COLO829 (cell line): Measurements from ENCODE around the gene NUDT16L1.

Experiments
- DNase-seq: peaks from one replicate; pipeline ENCODE4 v3.0.0; 2012; ENCODE audit warnings: low spot score

The NUDT16L1 gene

DNA sequence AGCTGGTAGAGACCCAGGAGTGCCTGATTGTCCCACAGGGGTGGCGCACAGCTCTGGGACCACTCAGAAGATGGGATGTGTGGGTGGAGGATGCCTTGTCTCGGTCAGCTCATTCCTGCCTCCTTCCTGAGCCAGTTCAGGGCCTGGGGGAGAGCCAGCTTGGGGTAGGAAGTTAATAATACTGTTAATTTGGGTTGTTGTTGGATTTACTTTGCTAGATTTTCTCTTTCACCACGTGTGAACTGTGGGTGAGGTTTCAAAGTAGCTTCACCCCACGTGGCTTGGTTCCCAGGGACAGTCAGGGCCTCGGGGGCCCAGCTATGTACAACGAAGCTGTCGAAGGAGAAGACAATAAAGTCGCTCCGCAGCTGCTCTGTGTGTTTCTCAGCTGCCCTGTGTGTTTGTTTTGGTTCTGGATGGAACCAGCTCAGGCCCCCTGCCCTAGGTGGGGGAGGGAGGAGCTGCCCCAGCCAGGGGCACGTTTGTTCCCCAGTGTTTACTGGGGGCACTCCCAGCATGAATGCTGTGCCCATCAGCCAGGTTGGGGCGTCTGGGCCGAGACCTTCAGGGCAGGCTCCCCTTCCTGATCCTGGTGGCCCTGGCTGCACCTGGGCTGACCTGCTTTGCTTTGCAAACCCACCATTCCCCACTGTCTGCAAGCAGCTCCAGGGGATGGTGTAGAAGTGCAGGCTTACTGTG lies 2.3 kb downstream of the NUDT16L1 start:
- DNase-seq: no peak

DNA sequence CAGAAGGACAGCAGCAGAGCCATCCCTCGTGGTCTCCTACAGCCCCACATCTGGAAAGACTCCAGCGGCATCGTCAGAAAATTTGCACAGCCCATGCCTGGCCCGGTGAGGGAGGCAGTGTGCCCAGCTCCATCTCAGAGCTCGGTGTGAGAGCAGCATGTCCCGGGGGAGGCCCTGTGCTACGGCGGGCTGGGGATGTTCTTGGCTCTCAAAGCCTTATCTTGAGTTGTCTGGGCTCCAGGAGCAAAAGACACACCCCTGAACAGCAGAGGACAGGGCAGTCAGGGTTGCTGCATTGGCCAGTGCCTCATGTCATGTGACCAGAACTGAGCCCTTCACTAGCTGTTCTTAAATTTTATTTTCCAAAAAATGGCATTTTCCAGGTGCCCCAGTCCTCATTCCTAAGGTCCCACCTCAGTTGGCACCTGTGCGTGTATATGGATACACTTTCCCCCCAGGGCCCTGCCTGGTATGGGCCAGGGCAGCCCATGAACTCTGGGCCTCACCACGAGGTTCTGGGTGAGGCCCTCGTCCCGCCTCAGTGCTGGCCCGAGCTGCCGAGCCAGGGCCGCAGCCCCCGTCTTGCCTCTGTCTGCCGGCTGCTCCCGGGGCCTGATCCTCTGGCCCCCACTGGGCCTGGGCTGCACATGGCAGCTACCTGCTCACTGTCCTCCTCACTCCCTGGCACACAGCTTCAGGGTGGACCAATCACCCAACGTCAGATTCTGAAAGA lies 3.0 kb downstream of the NUDT16L1 start:
- no peak for DNase-seq

- no peak for DNase-seq
Observed at GRCh38 chr16:4696905-4697847, 3.8 kb downstream of the NUDT16L1 start.

GRCh38 chr16:4697848-4698291 lies 4.5 kb downstream of the NUDT16L1 start:
- DNase-seq: no peak

DNA sequence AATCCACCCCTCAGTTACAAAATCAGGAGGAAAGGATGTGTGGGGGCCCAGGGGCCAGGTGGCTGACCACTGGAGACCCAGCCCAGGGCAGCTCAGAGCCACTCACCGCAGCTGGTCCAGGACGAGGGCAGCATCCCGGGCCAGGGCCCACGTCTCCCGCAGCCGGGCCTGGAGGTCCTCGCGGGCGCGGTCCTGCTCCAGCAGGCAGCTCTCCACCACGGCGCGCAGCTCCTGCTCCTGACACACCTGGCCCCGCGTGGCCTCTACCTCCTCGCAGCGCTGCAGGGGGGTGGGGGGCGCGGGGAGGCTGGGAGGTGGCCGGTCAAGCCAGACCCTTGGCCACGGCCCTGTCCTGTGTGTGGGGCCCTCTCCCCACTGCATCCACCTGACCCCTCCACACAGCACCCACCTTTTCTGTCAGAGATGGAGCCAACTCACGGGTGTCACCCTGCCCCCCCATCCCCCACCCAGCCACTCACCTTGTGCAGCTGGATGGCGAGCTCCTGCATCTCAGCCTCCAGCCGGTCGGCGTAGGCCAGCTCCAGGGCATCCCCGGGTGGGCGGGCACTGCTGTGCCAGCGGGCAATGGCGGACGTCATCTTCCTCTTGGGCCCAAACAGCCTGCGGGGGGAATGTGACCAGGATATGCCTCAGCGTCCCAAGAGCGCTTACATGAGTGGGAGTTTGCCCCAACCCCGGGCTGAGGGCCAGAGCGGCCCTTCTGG lies 5.1 kb downstream of the NUDT16L1 start:
- no peak for DNase-seq

GRCh38 chr16:4699046-4699556 lies 5.7 kb downstream of the NUDT16L1 start:
- no peak for DNase-seq

DNA sequence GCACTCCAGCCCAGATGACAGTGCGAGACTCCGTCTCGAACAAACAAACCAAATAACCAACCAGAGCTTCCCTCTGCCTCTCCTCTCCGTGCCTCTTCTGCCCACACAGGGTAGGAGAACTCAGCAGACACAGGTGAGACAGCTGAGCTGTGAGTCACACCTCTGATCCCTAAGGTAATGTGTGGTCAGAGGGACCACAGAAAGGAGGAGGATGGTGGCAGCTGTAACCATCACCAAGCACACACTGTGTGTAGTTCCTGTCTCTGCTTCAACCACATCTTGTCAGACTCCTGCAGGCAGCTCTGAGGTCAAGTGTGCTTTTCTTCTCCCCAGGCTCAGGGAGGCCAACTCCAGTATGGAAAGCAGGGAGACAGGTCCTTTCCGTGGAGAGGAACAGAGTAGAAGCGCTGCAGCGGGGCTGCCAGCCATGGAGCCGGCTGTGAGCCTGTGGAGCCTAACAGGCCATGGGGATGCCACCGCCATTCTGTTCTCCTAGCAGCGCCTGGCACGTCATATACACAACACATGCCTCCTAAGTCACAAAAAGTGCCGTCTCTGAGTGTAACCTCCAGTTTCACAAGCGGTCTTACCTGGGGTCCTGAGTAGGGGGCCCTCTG lies 7.1 kb downstream of the NUDT16L1 start:
- no peak for DNase-seq

- no peak for DNase-seq
Observed at GRCh38 chr16:4700997-4701743, 7.8 kb downstream of the NUDT16L1 start.

DNA sequence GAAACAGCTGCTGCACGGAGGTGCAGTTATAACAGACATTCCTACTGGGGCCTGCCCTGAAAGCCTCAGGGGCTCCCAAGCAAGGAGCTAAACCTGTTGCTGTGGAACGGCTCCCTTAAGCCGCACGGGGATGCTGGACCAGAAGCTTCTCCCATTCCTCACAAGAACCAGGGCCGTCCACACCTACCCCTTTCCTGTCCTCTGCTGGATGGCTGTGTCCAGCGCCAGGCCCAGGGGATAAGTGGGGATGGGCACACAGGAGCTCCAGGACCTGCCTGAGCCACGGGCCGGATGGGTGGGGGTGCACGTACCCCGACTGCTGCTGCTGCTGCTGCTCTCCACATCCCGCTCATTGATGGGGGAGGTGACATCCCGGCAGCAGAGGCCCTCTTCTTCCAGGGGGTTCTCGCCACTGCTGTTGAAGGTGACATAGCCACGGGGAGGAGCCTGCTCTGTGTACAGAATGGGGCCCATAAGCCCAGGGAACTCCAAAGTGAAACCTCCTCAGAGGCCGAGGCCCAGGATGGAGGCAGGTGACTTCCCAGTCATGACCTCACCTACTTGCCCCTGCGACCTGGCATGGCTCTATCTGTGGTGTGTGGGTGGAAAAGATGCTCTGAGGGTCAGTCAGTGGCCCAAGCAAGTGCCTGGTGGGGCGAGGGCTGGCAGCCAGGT lies 8.6 kb downstream of the NUDT16L1 start:
- no peak for DNase-seq

DNA sequence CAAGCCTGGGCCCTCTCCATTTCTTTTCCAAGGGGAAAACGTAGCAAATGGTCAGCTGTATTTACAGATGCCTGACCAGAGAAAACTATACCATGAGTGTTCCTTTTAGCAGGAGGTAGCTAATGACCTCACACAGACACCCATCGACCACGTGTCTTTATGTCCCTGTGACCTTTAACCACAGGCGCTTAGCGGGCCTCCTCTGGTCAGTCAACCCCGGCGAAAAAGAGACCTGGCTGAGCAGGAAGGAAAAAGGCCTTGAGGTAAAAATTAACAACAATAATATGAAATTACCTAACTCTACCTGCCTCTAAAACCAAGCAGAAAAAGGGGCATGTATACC lies 9.1 kb downstream of the NUDT16L1 start:
- DNase-seq: no peak

DNA sequence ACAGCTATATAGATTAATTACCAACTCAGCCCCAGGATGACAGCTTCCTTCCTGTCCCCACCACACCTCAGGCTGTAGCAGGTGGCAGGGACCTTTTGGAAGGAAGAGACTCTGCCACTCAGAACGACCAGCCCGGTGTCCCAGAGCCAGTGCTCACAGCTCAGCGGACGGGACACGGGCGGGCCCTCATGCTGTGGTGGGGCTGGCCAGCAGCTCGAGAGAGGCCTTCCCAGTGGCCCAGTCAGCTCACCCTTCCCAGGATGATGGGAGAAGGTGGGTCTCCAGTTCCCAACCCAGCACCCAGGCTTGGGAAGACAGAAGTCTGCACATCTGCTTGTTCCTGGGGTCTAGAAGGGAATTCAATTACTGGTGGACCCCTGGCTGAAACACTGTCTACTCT lies 10.5 kb downstream of the NUDT16L1 start:
- no peak for DNase-seq

- no peak for DNase-seq
Observed at GRCh38 chr16:4704491-4704890, 11.1 kb downstream of the NUDT16L1 start.

DNA sequence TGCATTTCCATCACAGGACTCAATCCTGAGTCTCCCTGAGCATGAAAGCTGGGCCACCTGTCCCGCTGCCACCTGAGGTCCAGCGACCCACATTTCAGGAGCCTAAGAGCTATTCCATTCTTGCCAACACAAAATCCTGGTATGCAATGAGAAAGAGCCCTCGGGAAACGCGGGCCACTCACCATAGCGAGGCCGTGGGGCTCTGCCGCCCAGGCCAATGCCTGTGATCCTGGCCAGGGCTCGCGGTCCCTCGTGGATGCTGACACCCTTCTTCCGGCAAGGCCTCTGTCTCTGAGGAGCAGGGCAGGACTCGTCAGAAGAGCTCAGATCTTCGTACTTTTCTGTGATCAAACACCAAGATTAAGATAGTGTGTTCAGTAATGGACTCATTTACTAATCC lies 11.6 kb downstream of the NUDT16L1 start:
- DNase-seq: no peak

DNA sequence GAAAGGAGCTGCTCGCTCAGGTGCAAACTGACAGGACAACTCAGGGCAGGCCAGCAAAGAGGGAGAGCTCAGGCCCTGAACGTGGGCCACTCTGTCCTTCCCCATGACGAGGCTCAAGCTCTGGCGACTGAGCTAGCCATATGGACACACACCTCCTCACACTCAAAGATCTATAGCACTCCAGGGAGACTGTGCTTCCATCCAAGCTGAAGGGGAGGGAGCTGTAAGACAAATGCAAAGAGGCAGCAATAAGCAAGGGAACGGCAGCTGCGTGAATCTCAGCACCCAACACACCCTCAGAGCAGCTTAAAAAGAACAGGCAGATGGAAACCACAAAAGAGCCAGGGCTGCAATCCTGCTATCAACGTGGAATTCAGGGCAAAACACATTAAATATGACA lies 13.5 kb downstream of the NUDT16L1 start:
- DNase-seq: no peak

DNA sequence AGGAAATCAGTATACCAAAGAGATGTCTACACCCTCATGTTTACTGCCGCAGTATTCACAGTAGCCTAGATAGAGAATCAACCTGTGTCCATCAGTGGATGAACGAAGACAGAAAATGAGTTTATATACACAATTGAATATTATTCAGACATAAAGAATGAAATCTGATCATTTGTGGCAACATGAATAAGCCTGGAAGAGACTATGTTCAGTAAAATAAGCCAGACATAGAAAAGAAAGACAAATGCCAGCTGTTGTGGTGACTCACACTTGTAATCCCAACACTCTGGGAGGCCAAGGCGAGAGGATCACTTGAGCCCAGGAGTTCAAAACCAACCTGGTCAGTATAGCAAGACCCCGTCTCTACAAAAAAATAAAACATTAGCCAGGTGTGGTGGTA lies 16.1 kb downstream of the NUDT16L1 start:
- no peak for DNase-seq

GRCh38 chr16:4713663-4714501 lies 20.5 kb downstream of the NUDT16L1 start:
- no peak for DNase-seq

DNA sequence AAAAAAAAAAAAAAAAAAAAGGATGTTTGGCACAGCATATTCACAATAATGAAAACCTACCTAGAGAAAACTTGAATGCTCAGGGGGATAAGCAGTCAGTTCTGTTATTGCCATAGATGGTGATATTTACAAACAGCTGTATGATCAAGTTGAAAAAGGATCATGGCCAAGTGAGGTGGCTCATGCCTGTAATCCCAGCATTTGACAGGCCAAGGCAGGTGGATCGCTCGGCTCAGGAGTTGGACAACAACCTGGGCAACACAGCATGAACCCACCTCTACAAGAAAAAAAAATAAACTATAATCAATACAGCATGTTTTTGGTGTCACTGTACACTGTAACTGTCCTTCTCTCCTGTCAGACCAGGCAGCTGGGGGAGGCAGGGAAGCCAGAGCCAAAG lies 21.6 kb downstream of the NUDT16L1 start:
- DNase-seq: no peak

GRCh38 chr16:4718466-4718865 lies 25.1 kb downstream of the NUDT16L1 start:
- DNase-seq: no peak
